Lower leg skin (tissue), 4 donors: ENCODE measurements around the gene ERMP1. TPM values are rescaled to one million over a fixed set of nuclear protein-coding genes. Genes with fewer than 3 reads are reported as not detected.

Experiments used
- DNase-seq, 2 donors: peaks; one replicate each; pipeline ENCODE4 v3.0.0-alpha.2; 2019; ENCODE audit warnings: low spot score in 2 of 2
- H3K4me3 ChIP-seq: fragments of 200-600 bp; sonication (generic); 2 replicates; pipeline ENCODE4 v1.5.1; 2017; ENCODE audit warnings: mild to moderate bottlenecking, low read depth; ENCODE audit not compliant: poor library complexity, severe bottlenecking
- POLR2A ChIP-seq, 2 donors: fragments of 450-650 bp; IDR thresholded peaks; one replicate each; pipeline ENCODE4 v1.6.1; 2016 to 2017; ENCODE audit warnings: antibody characterized with exemption in 2 of 2, mild to moderate bottlenecking in 1 of 2, moderate library complexity in 1 of 2
- WGBS, 2 donors: methylation state at CpG; one replicate each; pipeline ENCODE4 v1.1.5; 2018; 5-methylcytosine and 5-hydroxymethylcytosine counted together
- intact Hi-C: fragments of 100-400 bp; cut with DNase I; formaldehyde crosslinking; loops from one replicate; pipeline ENCODE4 v1.15.0; 2023; ENCODE audit warnings: low total_unique reads
- total RNA-seq, 4 donors: library from RNA; depleted of rRNA; stranded (reverse); fragments of >200 nt; gene quantifications; one replicate each; pipeline ENCODE4 v1.1.0, GENCODE V29; 2016
- TF ChIP-seq, protein P1 (sequence below), 3 donors: fragments of 450-650 bp; IDR thresholded peaks; one replicate each; pipeline ENCODE4 v1.5.1; 2016; ENCODE audit warnings: antibody characterized with exemption in 3 of 3, mild to moderate bottlenecking in 3 of 3, moderate library complexity in 2 of 3

Gene ERMP1
- total RNA-seq, 4 donors from 2014 or later: 16.4 to 24.6 (median 21.7) TPM

DNA sequence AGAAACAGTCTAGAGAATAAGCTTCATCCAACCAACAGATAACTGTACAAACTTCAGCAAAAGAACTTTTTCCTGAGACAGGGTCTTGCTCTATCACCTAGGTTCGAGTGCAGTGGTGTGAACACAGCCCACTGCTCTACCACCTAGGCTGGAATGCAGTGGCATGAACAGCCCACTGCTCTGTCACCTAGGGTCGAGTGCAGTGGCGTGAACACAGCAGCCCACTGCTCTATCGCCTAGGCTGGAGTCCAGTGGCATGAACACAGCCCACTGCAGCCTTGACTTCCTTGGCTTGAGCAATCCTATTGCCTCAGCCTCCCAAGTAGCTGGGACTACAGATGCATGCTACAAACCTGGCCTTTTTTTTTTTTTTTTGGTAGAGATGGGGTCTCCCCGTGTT is 43.4 kb downstream of the ERMP1 start:
- TF ChIP-seq POLR2A (IDR thresholded peaks at IDR 0.05): no peak
- TF ChIP-seq, protein P1, sequence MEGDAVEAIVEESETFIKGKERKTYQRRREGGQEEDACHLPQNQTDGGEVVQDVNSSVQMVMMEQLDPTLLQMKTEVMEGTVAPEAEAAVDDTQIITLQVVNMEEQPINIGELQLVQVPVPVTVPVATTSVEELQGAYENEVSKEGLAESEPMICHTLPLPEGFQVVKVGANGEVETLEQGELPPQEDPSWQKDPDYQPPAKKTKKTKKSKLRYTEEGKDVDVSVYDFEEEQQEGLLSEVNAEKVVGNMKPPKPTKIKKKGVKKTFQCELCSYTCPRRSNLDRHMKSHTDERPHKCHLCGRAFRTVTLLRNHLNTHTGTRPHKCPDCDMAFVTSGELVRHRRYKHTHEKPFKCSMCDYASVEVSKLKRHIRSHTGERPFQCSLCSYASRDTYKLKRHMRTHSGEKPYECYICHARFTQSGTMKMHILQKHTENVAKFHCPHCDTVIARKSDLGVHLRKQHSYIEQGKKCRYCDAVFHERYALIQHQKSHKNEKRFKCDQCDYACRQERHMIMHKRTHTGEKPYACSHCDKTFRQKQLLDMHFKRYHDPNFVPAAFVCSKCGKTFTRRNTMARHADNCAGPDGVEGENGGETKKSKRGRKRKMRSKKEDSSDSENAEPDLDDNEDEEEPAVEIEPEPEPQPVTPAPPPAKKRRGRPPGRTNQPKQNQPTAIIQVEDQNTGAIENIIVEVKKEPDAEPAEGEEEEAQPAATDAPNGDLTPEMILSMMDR (IDR thresholded peaks at IDR 0.05): no peak
- DNase-seq: no peak
- H3K4me3 ChIP-seq: no peak overlapping the region
- 94 to 95% methylated on average over 5 of the region's 5 CpGs for WGBS, 2 donors
- intact Hi-C loops: no loop called here

DNA sequence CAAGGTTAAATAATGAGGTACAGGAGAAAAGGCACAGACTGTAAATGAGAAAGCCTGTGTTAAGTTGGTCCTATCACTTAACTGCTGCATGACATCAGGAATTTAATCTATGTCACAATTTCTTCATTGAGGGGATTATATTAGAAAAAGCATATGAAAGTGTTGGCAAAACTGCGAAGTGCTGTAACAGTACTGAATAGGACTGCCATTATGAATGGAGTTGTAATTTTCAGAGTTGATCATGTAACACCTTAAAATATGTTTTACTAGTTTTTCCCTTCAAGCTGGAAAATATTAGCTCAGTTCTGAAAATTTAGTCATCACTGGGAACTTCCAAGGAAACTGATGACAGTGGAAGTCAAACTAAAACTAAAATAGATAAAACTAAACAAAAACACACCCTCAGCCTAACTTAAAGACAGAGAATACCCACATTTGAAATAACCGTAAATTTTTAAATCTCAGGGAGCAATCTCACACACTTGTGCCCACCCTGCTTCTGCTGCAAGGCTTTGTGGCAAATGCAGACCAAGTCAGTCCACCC is 45.1 kb downstream of the ERMP1 start:
- H3K4me3 ChIP-seq: no peak overlapping the region
- no peak for DNase-seq
- TF ChIP-seq, protein P1 (IDR thresholded peaks at IDR 0.05): no peak
- TF ChIP-seq POLR2A (IDR thresholded peaks at IDR 0.05): no peak
- intact Hi-C loops: no loop called here
- WGBS, 2 donors: 92 to 99% methylated on average over 2 of the region's 2 CpGs

DNA sequence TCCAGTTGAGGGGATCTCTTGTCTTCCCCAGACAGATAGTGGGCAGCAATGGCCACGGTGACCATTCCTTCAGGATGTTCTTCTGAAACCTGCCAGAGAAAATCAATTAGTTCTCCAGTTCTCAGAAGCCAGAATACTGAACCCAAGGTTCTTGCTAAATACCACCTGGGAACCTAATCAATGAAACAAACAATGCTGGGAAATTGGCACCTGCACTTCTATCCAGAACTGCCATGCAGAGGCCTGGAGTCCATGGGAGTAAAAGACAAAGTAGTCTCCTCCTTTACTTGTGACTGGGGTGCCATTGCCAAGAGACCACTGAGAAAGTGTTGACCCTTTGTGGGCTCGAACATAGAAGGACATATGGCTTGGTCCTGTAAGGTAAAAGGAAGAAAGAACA is 45.7 kb downstream of the ERMP1 start:
- 94 to 95% methylated on average over 2 of the region's 2 CpGs for WGBS, 2 donors
- no peak overlapping the region for H3K4me3 ChIP-seq
- TF ChIP-seq, protein P1 (IDR thresholded peaks at IDR 0.05): no peak
- no peak for TF ChIP-seq POLR2A (IDR thresholded peaks at IDR 0.05)
- intact Hi-C loops: no loop called here
- no peak for DNase-seq

DNA sequence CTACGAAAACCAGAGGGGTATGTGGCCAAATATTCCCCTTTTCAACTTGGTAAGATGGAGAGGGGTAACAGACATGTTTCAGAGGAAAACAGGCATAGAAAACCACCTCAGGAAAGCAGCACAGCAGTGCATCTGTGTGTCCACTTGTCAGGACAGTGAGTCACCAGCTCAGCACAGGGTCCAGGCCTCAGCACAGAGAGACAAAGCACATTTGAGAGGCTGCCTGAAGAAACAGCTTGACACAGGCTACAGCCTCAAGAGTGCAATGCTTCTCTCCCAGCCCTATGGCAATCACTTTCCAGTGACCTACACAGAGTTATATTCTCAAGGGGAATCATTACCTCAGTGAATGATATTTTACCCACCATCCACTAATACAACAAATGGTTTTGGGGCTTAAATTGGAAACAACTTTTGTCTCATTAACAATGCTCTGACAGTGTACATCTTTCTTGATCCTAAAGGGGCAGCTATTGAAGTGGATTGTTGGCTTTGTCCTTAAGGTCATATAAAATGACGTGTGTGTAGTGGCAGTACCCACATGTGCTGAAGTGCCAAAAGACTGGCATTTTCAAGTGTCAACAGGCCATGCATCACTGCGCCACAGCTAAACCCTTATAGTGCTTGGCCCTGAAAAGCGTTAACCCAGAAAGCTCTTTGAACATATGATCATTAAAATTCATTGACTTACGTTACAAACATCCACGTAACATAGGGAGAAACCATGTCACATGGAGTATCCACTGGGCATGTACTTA is 46.4 kb downstream of the ERMP1 start:
- no peak for TF ChIP-seq POLR2A (IDR thresholded peaks at IDR 0.05)
- TF ChIP-seq, protein P1 (IDR thresholded peaks at IDR 0.05): no peak
- DNase-seq: no peak
- WGBS, 2 donors: 95 to 98% methylated on average over 6 of the region's 6 CpGs
- no peak overlapping the region for H3K4me3 ChIP-seq
- intact Hi-C loops: no loop called here

DNA sequence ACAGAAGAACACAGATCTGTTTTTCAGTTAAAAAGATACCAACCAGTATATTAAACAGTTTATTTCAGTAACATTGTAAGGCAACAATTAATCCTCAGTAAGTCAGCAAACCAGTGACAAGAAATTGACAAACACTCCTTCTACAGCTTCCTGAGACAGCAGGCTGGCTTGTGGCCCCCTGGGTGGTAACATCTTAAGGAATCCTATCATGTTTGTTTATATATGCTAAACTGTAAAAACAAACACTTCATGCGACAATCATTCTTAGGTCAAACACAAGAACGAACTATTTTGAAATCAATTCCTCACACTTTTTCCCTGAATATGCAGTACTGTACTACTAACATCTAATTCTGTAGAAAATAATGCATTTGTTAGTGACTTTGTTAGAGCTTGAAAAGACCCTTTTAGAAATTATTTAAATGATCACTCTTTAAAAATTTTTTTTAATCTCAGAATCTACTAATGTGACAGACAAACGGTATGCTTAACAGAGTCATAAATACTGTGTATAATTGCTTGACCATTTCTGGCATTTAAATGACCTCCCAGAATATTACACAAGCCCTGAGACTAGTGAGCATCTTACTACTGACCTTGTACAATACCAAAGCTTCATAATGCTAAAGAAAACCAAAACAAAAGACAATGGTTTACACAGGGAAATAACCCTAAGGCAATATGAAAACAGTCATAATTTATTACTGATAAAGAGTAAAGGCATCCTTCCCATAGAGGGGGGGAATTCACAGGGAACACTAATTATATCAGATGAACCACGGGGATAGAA is 48.2 kb downstream of the ERMP1 start:
- intact Hi-C loops: no loop called here
- no peak for DNase-seq
- WGBS, 2 donors: 72 to 74% methylated on average over 4 of the region's 4 CpGs
- H3K4me3 ChIP-seq: no peak overlapping the region
- TF ChIP-seq, protein P1 (IDR thresholded peaks at IDR 0.05): no peak
- no peak for TF ChIP-seq POLR2A (IDR thresholded peaks at IDR 0.05)
